OCI-LY1 (cell line): ENCODE data around the gene ST6GALNAC5.

Experiments
- CTCF ChIP-seq: fragments of 200-600 bp; sonication (generic), shearing (Covaris generic); IDR thresholded peaks from 2 replicates; pipeline ENCODE4 v1.5.1; 2017; ENCODE audit warnings: mild to moderate bottlenecking, antibody characterized with exemption, low read length, moderate library complexity, mixed read lengths
- EZH2 ChIP-seq: fragments of 200-600 bp; sonication (generic), shearing (Covaris generic); IDR thresholded peaks from 2 replicates; pipeline ENCODE4 v1.8.0; 2017; ENCODE audit warnings: borderline replicate concordance, mixed run types, mild to moderate bottlenecking, antibody characterized with exemption, low read length, moderate library complexity, mixed read lengths

GRCh38 chr1:76955652-76956051 is 88.4 kb downstream of the ST6GALNAC5 start:
- no peak for TF ChIP-seq CTCF
- no peak for TF ChIP-seq EZH2
